SH-SY5Y (cell line): Measurements from ENCODE around the gene VWA1.

Experiments used
- GATA2 ChIP-seq: IDR thresholded peaks from 2 replicates; pipeline ENCODE4 v1.6.1; 2011; ENCODE audit warnings: mild to moderate bottlenecking, low read depth, low read length
- GATA3 ChIP-seq: IDR thresholded peaks from 2 replicates; pipeline ENCODE4 v1.6.1; 2011; ENCODE audit warnings: low read depth, mild to moderate bottlenecking, low read length, moderate library complexity

The VWA1 gene

GRCh38 chr1:1419813-1420653, 15.5 kb upstream of the VWA1 start:
- TF ChIP-seq GATA3 (no peak), GATA2 (no peak)

DNA sequence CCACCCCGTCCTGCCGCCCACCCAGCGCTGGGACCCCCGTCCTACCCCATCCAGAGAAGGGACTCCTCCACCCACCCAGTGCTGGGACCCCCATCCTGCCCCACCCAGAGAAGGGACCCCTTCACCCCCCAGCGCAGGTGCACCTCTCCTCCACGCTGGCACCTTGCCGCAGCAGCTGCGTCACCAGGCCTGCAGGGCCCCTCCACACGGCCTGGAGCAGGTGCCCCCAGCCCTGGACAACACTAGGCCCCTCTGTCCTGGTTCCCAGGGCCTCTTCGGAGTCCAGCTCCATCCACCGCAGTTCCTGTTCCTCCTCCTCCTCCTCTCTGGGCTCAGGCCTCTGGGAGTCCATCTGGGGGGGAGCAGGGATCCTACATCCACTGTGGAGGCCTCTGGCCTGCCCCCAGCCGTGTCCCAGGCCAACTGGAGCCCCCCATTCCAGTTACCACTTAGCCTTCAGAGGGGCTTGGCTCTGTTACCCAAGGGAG, 14.8 kb upstream of the VWA1 start:
- TF ChIP-seq GATA2 (no peak), GATA3 (no peak)

DNA sequence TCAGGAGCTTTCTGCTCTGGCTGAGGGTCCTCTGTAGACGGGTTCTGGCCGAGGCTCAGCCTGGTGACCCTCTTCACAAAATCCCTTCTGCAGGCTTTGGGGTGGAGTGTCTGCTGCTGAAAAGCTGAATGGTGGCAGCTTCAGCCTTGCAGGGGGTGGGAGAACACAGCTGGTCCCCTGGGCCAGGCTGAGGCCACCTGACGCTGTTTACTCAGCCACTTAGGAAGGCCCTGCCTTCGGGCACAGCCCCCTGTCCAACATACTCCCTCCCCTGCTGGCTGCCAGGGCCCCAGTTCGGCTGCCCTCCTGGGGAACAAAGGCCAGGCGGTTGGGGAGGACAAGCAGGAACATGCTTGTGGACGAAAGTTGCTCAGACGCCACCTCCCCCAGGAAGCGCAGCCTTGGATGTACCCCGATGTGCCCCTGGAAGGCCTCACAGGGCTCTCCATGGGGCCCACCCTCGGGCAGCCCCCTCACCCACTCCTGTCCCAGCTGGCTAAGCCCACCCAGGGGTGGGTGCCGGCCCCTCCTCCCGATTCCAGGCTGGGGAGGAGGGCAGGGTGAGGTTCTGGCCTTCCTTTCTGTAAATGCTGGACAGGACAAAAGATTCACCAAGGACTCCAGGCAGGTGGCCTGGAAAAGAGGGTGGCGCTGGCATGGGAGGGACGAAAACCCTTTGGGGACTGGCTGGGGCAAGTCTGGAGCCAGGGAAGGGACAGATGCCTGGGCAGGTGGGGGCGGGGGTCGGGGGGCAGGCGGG, 14.2 kb upstream of the VWA1 start, which contains the start of gene ANKRD65:
Gene ANKRD65, minus strand, starts transcription at position 130 of the 760 bp plus-strand sequence. CDS start 271 bp downstream, outside the sequence.
- TF ChIP-seq GATA3, result no peak
- TF ChIP-seq GATA2, result no peak

DNA sequence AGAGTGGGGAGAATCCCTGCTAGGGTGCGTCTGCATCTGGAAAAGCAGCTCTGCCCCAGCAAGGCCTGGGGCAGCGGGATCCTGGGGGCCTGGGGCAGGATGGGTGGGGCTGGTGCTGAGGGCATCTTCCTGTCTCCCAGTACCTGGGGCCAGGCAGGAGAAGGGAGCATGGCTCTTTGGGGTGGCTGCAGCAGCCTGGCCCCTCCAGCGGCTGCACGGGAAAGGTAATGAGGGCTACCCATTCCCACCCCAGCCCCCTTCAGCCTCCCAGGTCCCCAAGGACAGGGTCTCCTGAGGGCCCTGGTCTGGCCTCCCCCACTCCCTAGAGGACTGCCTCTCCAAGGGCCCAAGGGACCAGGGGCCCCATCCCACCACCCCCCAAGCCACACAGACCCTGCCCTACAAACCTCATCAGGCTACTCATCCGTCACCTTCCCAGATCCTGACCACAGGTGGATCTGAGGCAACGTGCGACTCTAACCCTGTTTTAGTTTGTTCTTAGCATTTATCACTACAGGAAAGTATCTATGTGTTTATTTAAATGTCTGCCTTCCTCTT, 13.5 kb upstream of the VWA1 start:
- no peak for TF ChIP-seq GATA3
- no peak for TF ChIP-seq GATA2

- TF ChIP-seq GATA3 (no peak), GATA2 (no peak)
These were observed 12.8 kb upstream of the VWA1 start for GRCh38 chr1:1422465-1423244.

DNA sequence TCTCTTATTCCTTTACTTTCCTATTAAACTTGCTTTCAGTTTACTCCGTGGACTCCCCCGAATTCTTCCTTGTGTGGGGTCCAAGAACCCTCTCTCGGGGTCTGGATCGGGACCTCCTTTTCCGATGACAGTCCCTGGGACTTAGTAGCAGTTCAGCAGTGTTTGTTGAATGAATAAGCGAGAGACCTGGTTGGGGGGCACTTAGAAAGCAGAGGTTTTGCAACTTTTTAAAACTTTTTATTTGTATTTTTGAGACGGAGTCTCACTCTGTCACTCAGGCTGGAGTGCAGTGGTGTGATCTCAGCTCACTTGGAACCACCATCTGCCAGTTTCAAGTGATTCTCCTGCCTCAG, 12.3 kb upstream of the VWA1 start:
- TF ChIP-seq GATA3 (no peak), GATA2 (no peak)

DNA sequence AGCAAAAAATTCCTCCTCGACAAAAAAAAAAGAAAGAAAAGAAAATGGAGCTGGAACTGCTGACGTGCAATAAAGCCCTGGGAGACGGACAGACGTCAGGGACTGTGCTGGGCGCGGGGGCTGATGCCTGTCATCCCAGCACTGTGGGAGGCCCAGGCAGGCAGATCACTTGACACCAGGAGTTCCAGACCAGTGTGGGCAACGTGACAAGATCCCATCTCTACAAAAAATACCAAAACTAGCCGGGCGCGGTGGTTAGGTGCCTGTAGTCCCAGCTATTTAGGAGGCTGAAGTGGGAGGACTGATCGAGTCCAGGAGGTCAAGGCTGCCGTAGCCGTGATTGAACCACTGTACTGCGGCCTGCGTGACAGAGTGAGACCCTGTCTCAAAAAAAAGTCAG, 10.8 kb upstream of the VWA1 start:
- TF ChIP-seq GATA3 (no peak), GATA2 (no peak)

DNA sequence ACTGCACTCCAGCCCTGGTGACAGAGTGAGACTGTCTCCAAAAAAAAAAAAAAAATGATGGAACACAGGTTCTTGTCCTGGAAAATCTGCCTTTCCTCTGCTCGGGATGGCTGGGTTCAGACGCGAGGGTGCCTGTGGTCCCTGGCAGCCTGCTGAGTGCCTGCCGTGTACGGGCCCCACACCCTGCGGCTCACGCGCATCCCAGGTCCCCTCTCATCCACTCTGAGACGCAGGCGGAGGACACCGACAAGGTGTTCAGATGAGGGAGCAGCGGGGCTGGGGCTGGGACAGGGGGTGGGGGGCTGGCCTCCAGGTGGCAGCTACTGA, 10.1 kb upstream of the VWA1 start:
- TF ChIP-seq GATA2, result no peak
- no peak for TF ChIP-seq GATA3

GRCh38 chr1:1425753-1426495, 9.6 kb upstream of the VWA1 start:
- TF ChIP-seq GATA3 (no peak), GATA2 (no peak)

DNA sequence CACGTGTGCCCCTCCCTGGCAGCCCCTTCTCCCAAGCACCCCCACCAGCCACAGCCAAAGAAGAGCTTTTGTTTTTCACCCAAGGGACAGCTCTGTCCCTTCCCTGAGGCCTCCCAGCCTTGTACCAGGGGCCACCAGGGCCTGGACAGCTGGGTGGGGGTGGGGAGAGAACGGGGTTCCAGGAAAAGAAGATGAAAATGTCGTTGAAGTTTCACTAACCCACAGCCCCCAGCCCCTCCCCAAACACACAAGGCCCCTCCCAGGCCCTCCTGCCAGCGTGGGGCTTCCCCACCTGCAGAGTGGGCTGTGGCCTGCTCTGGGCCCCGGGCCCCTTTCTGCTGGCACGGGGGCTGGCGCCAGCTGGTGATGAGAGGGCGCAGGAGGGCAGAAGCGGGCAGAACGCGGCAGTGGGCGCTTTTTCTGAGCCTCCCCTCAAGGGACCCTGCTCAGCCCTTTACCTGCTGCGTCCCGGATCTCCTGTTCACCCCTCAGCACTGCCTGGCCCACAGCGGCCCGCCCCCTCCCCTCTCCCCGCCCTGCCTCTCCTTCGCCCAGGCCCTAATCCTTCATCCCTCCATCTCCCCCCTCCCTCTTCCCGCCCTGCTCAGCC, 8.9 kb upstream of the VWA1 start:
- TF ChIP-seq GATA2, result no peak
- TF ChIP-seq GATA3, result no peak

DNA sequence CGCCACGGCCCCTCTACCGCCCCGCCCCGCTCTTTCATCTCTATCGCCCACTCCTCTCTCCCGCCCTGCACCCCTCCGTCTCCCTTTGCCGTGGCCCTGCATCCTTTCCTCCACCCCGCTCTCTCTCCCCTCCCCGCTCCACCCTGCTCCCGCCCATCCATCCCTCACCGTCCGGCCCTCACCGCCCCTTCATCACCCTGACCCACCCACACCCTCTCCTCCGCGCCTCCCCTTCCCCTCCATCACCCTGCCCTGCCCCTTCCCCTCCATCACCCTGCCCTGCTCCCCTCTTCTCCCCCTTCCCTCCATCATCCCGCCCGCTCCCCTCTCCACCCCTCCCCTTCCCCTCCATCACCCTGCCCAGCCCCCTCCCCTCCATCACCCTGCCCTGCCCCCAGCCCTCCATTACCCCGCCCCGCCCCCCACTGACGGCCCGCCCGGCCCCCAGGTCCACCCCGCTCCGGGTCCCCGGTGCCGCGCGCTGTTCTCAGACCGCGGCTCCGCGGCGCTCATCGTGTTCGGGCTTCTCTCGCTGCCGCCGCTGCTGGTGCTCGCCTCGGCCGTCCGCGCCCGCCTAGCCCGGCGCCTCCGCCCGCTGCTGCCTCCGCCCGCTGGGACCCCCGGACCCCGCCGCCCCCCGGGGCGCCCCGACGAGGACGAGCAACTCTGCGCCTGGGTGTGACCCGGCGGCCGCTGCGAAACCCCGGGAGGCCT, 8.2 kb upstream of the VWA1 start:
- no peak for TF ChIP-seq GATA3
- no peak for TF ChIP-seq GATA2

DNA sequence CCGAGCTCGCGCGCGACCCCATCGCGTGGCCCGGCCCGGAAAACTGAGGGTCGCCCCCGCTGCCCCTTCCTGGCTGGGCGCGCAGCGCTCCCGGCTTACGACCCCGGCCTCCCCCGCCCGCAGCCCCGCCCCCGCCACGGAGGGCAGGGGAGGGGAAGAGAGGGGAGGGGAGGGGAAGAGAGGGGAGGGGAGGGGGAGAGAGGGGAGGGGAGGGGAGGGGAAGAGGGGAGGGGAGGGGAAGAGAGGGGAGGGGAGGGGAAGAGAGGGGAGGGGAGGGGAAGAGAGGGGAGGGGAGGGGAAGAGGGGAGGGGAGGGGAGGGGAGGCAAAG, 7.7 kb upstream of the VWA1 start:
- no peak for TF ChIP-seq GATA2
- no peak for TF ChIP-seq GATA3
